HepG2 (cell line): ENCODE measurements around the gene RBM25. TPM values are rescaled to one million over a fixed set of nuclear protein-coding genes. Genes with fewer than 3 reads are reported as not detected.

ENCODE experiments used
- AHR ChIP-seq: IDR thresholded peaks from 2 replicates; pipeline ENCODE4 v1.6.1; 2018; ENCODE audit warnings: missing genetic modification reagents, missing compliant biosample characterization
- EZH2 ChIP-seq: conservative IDR thresholded peaks from 2 replicates; pipeline ENCODE4 v1.6.1; 2012; ENCODE audit warnings: mild to moderate bottlenecking, low read depth, low read length, moderate library complexity
- FLYWCH1 ChIP-seq: sonication (generic); formaldehyde crosslinking; IDR thresholded peaks from 2 replicates; pipeline ENCODE4 v1.8.1; 2023; ENCODE audit warnings: mild to moderate bottlenecking, missing genetic modification reagents
- HHEX ChIP-seq: IDR thresholded peaks from 2 replicates; pipeline ENCODE4 v1.6.1; 2016; ENCODE audit warnings: control low read depth
- HOXD1 ChIP-seq: sonication (generic); formaldehyde crosslinking; IDR thresholded peaks from 2 replicates; pipeline ENCODE4 v1.5.0; 2020; ENCODE audit warnings: missing genetic modification reagents
- MAFK ChIP-seq, 2 experiments: IDR thresholded peaks in 1 of 2; conservative IDR thresholded peaks in 1 of 2; 2 replicates each; pipeline ENCODE4 v1.6.1; 2011; ENCODE audit warnings: improper control_type of control experiment in 2 of 2, low read length in 2 of 2
- NCOR1 ChIP-seq: fragments of 200-600 bp; sonication (generic); IDR thresholded peaks from 2 replicates; pipeline ENCODE4 v1.7.0; 2017; ENCODE audit warnings: antibody characterized with exemption, low read length, borderline replicate concordance
- NR2F6 ChIP-seq, 2 experiments: IDR thresholded peaks; 2 replicates each; pipeline ENCODE4 v1.6.1; 2016; ENCODE audit warnings: antibody characterized with exemption in 1 of 2, mild to moderate bottlenecking in 1 of 2
- PHF21A ChIP-seq: sonication (generic); formaldehyde crosslinking; IDR thresholded peaks from 2 replicates; pipeline ENCODE4 v1.5.0; 2020; ENCODE audit warnings: mild to moderate bottlenecking, missing genetic modification reagents
- RORA ChIP-seq: sonication (generic); formaldehyde crosslinking; IDR thresholded peaks from 2 replicates; pipeline ENCODE4 v1.5.0; 2020; ENCODE audit warnings: mild to moderate bottlenecking, missing genetic modification reagents, moderate library complexity
- THAP7 ChIP-seq: sonication (generic); formaldehyde crosslinking; IDR thresholded peaks from 2 replicates; pipeline ENCODE4 v1.8.1; 2023; ENCODE audit warnings: mild to moderate bottlenecking, missing genetic modification reagents
- ZFP36 ChIP-seq: fragments of 150-350 bp; IDR thresholded peaks from 2 replicates; pipeline ENCODE4 v1.6.1; 2018; ENCODE audit warnings: borderline replicate concordance, low read length, low read depth; ENCODE audit not compliant: partially characterized antibody
- ZFX ChIP-seq: sonication (generic); formaldehyde crosslinking; IDR thresholded peaks from 2 replicates; pipeline ENCODE4 v1.4.0; 2020; ENCODE audit warnings: mild to moderate bottlenecking, low read depth, missing genetic modification reagents, moderate library complexity
- ZNF124 ChIP-seq: sonication (generic); formaldehyde crosslinking; IDR thresholded peaks from 2 replicates; pipeline ENCODE4 v1.4.0; 2020; ENCODE audit warnings: missing genetic modification reagents
- ZNF235 ChIP-seq: sonication (generic); formaldehyde crosslinking; IDR thresholded peaks from 2 replicates; pipeline ENCODE4 v1.8.1; 2023; ENCODE audit warnings: mild to moderate bottlenecking, missing genetic modification reagents, borderline replicate concordance
- ZNF335 ChIP-seq: sonication (generic); formaldehyde crosslinking; IDR thresholded peaks from 2 replicates; pipeline ENCODE4 v1.4.0; 2020; ENCODE audit warnings: missing genetic modification reagents
- ZNF556 ChIP-seq: sonication (generic); formaldehyde crosslinking; IDR thresholded peaks from 2 replicates; pipeline ENCODE4 v1.4.0; 2020; ENCODE audit warnings: mild to moderate bottlenecking, missing genetic modification reagents, borderline replicate concordance
- ZNF567 ChIP-seq: sonication (generic); formaldehyde crosslinking; IDR thresholded peaks from 2 replicates; pipeline ENCODE4 v1.8.1; 2023; ENCODE audit warnings: mild to moderate bottlenecking, missing genetic modification reagents, borderline replicate concordance
- ZNF660 ChIP-seq: sonication (generic); formaldehyde crosslinking; IDR thresholded peaks from 2 replicates; pipeline ENCODE4 v1.5.1; 2020; ENCODE audit warnings: mild to moderate bottlenecking, low read depth, missing genetic modification reagents, borderline replicate concordance
- ZNF891 ChIP-seq: sonication (generic); formaldehyde crosslinking; IDR thresholded peaks from 2 replicates; pipeline ENCODE4 v1.5.0; 2020; ENCODE audit warnings: mild to moderate bottlenecking, missing genetic modification reagents
- polyA plus RNA-seq, 8 experiments: library from polyadenylated mRNA; depleted of rRNA in 3 of 8; stranded (reverse) in 7 of 8; unstranded in 1 of 8; fragments of >200 nt; fragmentation: Illumina TruSeq in 4 of 8; extraction: Trizol in 4 of 8; gene quantifications; 2 replicates each; pipeline versions ENCODE4 v1.2.1 to v1.2.3, GENCODE V29; 2011 to 2016; ENCODE audit warnings: low read depth in 4 of 8, missing spikeins in 1 of 8, mixed read lengths in 1 of 8; ENCODE audit not compliant: insufficient read depth in 1 of 8
- total RNA-seq, 5 experiments: library from RNA; depleted of rRNA; stranded (reverse); fragments of >200 nt; fragmentation: Illumina TruSeq; extraction: Trizol; gene quantifications; 2 replicates each; pipeline ENCODE4 v1.2.3, GENCODE V29; 2016; ENCODE audit warnings: low read depth in 1 of 5
- TF ChIP-seq, protein P1 (sequence below): sonication (generic); formaldehyde crosslinking; IDR thresholded peaks from 2 replicates; pipeline ENCODE4 v1.8.1; 2022; ENCODE audit warnings: low read depth, mild to moderate bottlenecking, missing genetic modification reagents

The RBM25 gene
- total and polyA plus RNA-seq, 2 of the 13 experiments (the other 11 are each of a cell fraction or from before 2014, with no cell fraction given), result 34.1 to 65.9 TPM

DNA sequence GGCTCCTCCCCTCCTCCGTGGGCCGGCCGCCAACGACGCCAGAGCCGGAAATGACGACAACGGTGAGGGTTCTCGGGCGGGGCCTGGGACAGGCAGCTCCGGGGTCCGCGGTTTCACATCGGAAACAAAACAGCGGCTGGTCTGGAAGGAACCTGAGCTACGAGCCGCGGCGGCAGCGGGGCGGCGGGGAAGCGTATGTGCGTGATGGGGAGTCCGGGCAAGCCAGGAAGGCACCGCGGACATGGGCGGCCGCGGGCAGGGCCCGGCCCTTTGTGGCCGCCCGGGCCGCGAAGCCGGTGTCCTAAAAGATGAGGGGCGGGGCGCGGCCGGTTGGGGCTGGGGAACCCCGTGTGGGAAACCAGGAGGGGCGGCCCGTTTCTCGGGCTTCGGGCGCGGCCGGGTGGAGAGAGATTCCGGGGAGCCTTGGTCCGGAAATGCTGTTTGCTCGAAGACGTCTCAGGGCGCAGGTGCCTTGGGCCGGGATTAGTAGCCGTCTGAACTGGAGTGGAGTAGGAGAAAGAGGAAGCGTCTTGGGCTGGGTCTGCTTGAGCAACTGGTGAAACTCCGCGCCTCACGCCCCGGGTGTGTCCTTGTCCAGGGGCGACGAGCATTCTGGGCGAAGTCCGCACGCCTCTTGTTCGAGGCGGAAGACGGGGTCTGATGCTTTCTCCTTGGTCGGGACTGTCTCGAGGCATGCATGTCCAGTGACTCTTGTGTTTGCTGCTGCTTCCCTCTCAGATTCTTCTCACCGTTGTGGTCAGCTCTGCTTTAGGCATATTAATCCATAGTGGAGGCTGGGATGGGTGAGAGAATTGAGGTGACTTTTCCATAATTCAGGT, 78.3 kb downstream of the RBM25 start, which contains the start of gene PSEN1 (continued):
- TF ChIP-seq ZNF556, result peak; percentile 78; the same call in 1 of the 2 replicates
- TF ChIP-seq NR2F6 (IDR thresholded peaks at IDR 0.05), result no peak
- TF ChIP-seq NR2F6 (CRISPR knock-in tag; IDR thresholded peaks at IDR 0.05), result no peak
- no peak for TF ChIP-seq ZNF567
- no peak for TF ChIP-seq AHR (CRISPR knock-in tag)
- no peak for TF ChIP-seq EZH2
- no peak for TF ChIP-seq MAFK (conservative IDR thresholded peaks at IDR 0.05 in 1 of 2, IDR thresholded peaks at IDR 0.05 in 1 of 2; ENCODE audit: low read length in 2 of 2)
- no peak; the same call in 1 of the 2 replicates for TF ChIP-seq NCOR1
- TF ChIP-seq PHF21A (CRISPR knock-in tag), result 0 out of 2 replicates have a peak, but pooled peaks have one; percentile 13
- TF ChIP-seq ZNF124 (CRISPR knock-in tag), result no peak
- TF ChIP-seq, protein P1, sequence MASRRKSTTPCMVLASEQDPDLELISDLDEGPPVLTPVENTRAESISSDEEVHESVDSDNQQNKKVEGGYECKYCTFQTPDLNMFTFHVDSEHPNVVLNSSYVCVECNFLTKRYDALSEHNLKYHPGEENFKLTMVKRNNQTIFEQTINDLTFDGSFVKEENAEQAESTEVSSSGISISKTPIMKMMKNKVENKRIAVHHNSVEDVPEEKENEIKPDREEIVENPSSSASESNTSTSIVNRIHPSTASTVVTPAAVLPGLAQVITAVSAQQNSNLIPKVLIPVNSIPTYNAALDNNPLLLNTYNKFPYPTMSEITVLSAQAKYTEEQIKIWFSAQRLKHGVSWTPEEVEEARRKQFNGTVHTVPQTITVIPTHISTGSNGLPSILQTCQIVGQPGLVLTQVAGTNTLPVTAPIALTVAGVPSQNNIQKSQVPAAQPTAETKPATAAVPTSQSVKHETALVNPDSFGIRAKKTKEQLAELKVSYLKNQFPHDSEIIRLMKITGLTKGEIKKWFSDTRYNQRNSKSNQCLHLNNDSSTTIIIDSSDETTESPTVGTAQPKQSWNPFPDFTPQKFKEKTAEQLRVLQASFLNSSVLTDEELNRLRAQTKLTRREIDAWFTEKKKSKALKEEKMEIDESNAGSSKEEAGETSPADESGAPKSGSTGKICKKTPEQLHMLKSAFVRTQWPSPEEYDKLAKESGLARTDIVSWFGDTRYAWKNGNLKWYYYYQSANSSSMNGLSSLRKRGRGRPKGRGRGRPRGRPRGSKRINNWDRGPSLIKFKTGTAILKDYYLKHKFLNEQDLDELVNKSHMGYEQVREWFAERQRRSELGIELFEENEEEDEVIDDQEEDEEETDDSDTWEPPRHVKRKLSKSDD, result no peak
- TF ChIP-seq ZFX (CRISPR knock-in tag), result peak; percentile 89
- TF ChIP-seq RORA (CRISPR knock-in tag), result no peak
- TF ChIP-seq THAP7, result no peak
- no peak for TF ChIP-seq HHEX (CRISPR knock-in tag)
- TF ChIP-seq ZFP36, result no peak
- no peak for TF ChIP-seq ZNF660 (CRISPR knock-in tag)
- no peak for TF ChIP-seq ZNF335 (CRISPR knock-in tag)
- TF ChIP-seq HOXD1 (CRISPR knock-in tag), result no peak
- no peak for TF ChIP-seq ZNF235 (CRISPR knock-in tag)
- TF ChIP-seq ZNF891, result no peak
- no peak for TF ChIP-seq FLYWCH1 (CRISPR knock-in tag)
